SU-DHL-6 (cell line): Measurements from ENCODE around the gene PNPLA3.

ENCODE experiments used
- H2AFZ ChIP-seq: fragments of 200-600 bp; sonication (generic); 2 replicates; pipeline ENCODE4 v1.6.1; 2014; ENCODE audit warnings: low read depth, mild to moderate bottlenecking, moderate library complexity, mixed read lengths, antibody characterized with exemption, low read length; ENCODE audit not compliant: severe bottlenecking
- H3F3A ChIP-seq: fragments of 200-600 bp; shearing (Covaris generic); 2 replicates; pipeline ENCODE4 v1.6.0; 2016; ENCODE audit warnings: antibody characterized with exemption, mild to moderate bottlenecking; ENCODE audit not compliant: insufficient read depth
- H3K27ac ChIP-seq: fragments of 200-600 bp; sonication (generic); 2 replicates; pipeline ENCODE4 v1.5.1; 2016; ENCODE audit warnings: low read depth, mild to moderate bottlenecking, low read length, moderate library complexity, mixed read lengths
- H3K27me3 ChIP-seq: fragments of 200-600 bp; sonication (generic), shearing (Covaris generic); 2 replicates; pipeline ENCODE4 v1.6.0; 2014; ENCODE audit warnings: mild to moderate bottlenecking, low read length
- H3K36me3 ChIP-seq: fragments of 200-600 bp; sonication (generic); 2 replicates; pipeline ENCODE4 v1.6.1; 2014; ENCODE audit warnings: mild to moderate bottlenecking, low read length, mixed read lengths
- H3K4me2 ChIP-seq: fragments of 300-600, 200-600 bp; shearing (Covaris generic), sonication (generic); 2 replicates; pipeline ENCODE4 v1.6.0; 2014; ENCODE audit warnings: low read length, low read depth, mild to moderate bottlenecking; ENCODE audit not compliant: poor library complexity, severe bottlenecking
- H3K4me3 ChIP-seq: fragments of 200-600 bp; sonication (generic); 2 replicates; pipeline ENCODE4 v1.5.1; 2014; ENCODE audit warnings: antibody characterized with exemption, low read length, mild to moderate bottlenecking, mixed read lengths; ENCODE audit not compliant: insufficient read depth, poor library complexity, severe bottlenecking
- H3K79me2 ChIP-seq: fragments of 200-600 bp; sonication (generic); 2 replicates; pipeline ENCODE4 v1.6.1; 2014; ENCODE audit warnings: mild to moderate bottlenecking, low read length, moderate library complexity; ENCODE audit not compliant: insufficient read depth
- H3K9ac ChIP-seq: fragments of 200-600 bp; sonication (generic); 2 replicates; pipeline ENCODE4 v1.7.0; 2014; ENCODE audit warnings: mild to moderate bottlenecking, low read length
- H3K9me2 ChIP-seq: fragments of 200-600 bp; sonication (generic); replicated peaks from 2 replicates; pipeline ENCODE4 v1.6.1; 2014; ENCODE audit warnings: low read length; ENCODE audit not compliant: insufficient read depth
- H3K9me3 ChIP-seq: fragments of 200-600 bp; sonication (generic); 2 replicates; pipeline ENCODE4 v1.6.1; 2014; ENCODE audit warnings: low read length, mixed read lengths; ENCODE audit not compliant: insufficient read depth
- H4K20me1 ChIP-seq: fragments of 200-600 bp; sonication (generic); 2 replicates; pipeline ENCODE4 v1.6.1; 2014; ENCODE audit warnings: low read depth, mild to moderate bottlenecking, antibody characterized with exemption, low read length, moderate library complexity, mixed read lengths
- CTCF ChIP-seq: fragments of 200-600 bp; sonication (generic); IDR thresholded peaks from one replicate; pipeline ENCODE4 v1.5.1; 2017; ENCODE audit warnings: antibody characterized with exemption, mild to moderate bottlenecking, low read length, moderate library complexity; ENCODE audit not compliant: insufficient read depth, poor library complexity, severe bottlenecking
- EZH2phosphoT487 ChIP-seq: fragments of 200-600 bp; sonication (generic), shearing (Covaris generic); conservative IDR thresholded peaks from 2 replicates; pipeline ENCODE4 v1.6.1; 2018; ENCODE audit warnings: mild to moderate bottlenecking, antibody characterized with exemption, low read length, moderate library complexity, mixed read lengths

PNPLA3 gene

GRCh38 chr22:43922123-43922522 lies 1.5 kb upstream of the PNPLA3 start:
- Histone ChIP-seq H3K4me2 (no peak overlapping the region), H3F3A (no peaks in the 10 kb centered on the region), H3K27ac (no peak overlapping the region), H3K4me3 (no peak overlapping the region), H3K27me3 (no peaks in the 10 kb centered on the region), H3K9me2 (no peaks in the 10 kb centered on the region), H3K36me3 (no peaks in the 10 kb centered on the region), H4K20me1 (no peaks in the 10 kb centered on the region), H3K79me2 (no peaks in the 10 kb centered on the region), H3K9me3 (no peaks in the 10 kb centered on the region), H2AFZ (no peak overlapping the region), H3K9ac (no peak overlapping the region)
- no peak for TF ChIP-seq EZH2phosphoT487
- TF ChIP-seq CTCF = no peak

GRCh38 chr22:43923191-43923590 lies 414 bp upstream of the PNPLA3 start:
- no peaks in the 10 kb centered on the region for H3K36me3 ChIP-seq
- no peaks in the 10 kb centered on the region for H3K79me2 ChIP-seq
- H3F3A ChIP-seq = no peaks in the 10 kb centered on the region
- H3K9me3 ChIP-seq = no peaks in the 10 kb centered on the region
- H3K4me3 ChIP-seq = no peak overlapping the region
- H2AFZ ChIP-seq = no peak overlapping the region
- no peak overlapping the region for H3K4me2 ChIP-seq
- no peaks in the 10 kb centered on the region for H3K9me2 ChIP-seq
- no peak for TF ChIP-seq EZH2phosphoT487
- TF ChIP-seq CTCF = no peak
- no peaks in the 10 kb centered on the region for H3K27me3 ChIP-seq
- H3K27ac ChIP-seq = no peak overlapping the region
- no peaks in the 10 kb centered on the region for H4K20me1 ChIP-seq
- no peak overlapping the region for H3K9ac ChIP-seq

- Histone ChIP-seq H3K27me3 (no peaks in the 10 kb centered on the region), H3K9ac (no peak overlapping the region), H3K79me2 (no peaks in the 10 kb centered on the region), H3K4me3 (no peak overlapping the region), H3K36me3 (no peaks in the 10 kb centered on the region), H3K27ac (no peak overlapping the region), H3K9me3 (no peaks in the 10 kb centered on the region), H3K9me2 (no peaks in the 10 kb centered on the region), H2AFZ (no peak overlapping the region), H3K4me2 (no peak overlapping the region), H4K20me1 (no peaks in the 10 kb centered on the region), H3F3A (no peaks in the 10 kb centered on the region)
- TF ChIP-seq EZH2phosphoT487 = no peak
- TF ChIP-seq CTCF = no peak
Measured at GRCh38 chr22:43924877-43925276, 1.3 kb downstream of the PNPLA3 start.
